CD1c-positive myeloid dendritic cell (primary cell): ENCODE data around the gene XYLT1.

Experiments used
- DNase-seq: peaks from one replicate; pipeline ENCODE4 v3.0.0-alpha.2; 2016; ENCODE audit errors: extremely low spot score

Gene XYLT1

DNA sequence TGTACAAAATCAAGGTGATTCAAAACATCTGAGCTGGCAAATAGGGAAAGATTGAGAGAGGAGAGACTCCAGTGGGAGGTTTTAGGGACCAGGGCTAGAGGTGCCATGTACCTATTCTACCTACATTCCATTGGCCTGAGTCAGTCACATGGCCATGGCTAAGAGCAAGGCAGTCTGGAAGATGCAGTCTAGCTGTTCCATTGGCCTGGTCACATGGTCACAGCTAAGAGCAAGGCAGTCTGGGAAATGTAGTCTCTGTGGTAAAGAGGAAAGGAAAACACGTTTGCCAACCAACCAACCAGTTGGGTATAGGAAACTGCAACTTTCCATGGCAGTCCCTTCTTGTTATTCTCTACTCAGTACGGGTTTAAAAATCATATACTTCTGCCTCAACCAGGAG is 369.1 kb downstream of the XYLT1 start:
- peak; percentile 2 for DNase-seq

DNA sequence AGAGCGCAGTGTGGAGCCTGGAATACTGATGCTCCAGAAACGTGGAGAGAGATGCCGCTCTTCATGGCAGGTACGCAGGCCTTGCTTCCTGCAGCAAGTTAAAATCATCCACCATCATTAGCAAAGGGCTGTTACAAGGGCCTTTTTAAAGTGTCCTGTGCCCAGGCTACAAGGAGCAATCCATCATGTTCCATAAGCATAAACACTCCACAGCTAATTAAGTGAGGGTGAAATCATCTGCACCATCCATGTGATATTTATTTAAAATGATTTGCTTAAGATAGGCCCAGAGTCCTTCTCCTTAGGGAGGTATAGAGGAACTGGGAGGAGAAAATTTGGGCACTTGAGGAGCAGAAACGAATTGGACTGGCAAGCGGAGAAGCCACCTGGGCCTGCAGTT is 372.1 kb downstream of the XYLT1 start:
- no peak for DNase-seq

DNA sequence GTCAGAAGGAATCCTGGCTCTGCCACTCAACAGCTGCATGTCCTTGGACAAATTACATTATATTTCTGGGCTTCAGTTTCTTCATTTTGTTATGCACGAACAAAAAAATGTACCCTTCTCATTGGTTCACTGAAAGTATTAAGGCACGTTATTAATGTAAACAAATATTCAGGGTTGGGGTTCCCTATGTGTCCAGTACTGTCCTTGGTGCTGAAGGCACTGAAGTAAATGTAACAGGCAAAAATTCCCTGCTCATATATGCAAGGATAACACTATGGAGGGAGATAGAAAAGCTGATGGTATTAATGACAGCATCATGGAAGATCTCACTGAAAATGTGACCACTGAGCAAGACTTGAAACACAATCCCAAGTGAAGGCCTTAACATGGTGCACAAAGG is 386.6 kb downstream of the XYLT1 start:
- DNase-seq, result no peak

DNA sequence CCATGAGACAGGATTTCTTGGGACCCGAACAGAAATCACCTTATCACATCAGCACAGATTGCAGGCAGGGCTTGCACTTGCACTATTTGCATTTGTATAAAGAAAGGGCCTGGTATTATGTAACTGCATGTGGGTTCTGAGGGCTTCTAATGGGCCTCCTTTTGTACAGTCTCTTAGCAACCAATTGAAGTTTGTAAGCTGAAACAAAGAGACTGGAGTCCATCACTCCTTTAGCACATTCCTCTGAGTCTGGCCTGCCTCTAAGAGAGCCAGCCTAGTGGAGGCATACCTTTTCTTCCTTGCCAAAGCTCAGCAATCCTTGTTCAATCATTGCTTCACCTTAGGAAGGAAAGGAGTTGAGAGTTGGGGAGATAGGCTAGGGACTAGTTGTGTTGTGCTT is 387.1 kb downstream of the XYLT1 start:
- DNase-seq, result no peak

- DNase-seq, result no peak
Observed at GRCh38 chr16:17082095-17082882, 388.5 kb downstream of the XYLT1 start.

- DNase-seq, result no peak
Observed at GRCh38 chr16:17080105-17080504, 390.7 kb downstream of the XYLT1 start.

- no peak for DNase-seq
Observed at GRCh38 chr16:17078931-17079631, 391.7 kb downstream of the XYLT1 start.

DNA sequence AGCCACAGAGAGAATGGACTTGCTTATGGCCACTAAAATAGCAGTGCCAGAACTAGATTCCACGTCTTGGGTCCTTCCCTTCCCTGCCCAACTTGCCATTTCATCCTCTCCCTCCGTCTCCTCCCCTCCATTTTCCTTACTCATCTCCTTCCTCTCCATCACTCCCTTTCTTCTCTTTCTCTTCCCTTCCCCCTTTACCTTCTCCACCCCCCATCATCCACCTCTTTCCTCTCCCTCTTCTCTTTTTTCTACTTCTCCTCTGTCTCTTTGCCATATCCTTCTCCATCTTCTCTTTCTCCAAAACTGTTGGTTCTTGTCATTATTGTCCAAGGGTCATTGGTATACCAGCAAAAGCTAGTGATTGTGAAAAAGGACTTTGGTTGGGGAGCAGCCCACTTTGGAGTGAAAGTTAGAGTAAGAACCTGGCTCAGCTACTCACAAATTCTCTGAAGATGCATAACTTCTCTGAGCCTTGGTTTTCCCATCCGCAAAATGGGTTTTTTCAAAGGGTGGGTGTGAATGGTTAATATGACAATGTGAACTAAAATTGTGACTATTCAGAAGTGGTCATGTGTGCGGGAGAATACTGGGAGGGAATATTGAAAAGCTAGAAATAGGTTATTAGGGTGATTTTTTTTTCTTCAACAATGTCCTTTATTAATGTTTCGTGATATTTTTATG is 393.8 kb downstream of the XYLT1 start:
- DNase-seq, result no peak

- peak; percentile 14 for DNase-seq
Observed at GRCh38 chr16:17076092-17076754, 394.5 kb downstream of the XYLT1 start.

DNA sequence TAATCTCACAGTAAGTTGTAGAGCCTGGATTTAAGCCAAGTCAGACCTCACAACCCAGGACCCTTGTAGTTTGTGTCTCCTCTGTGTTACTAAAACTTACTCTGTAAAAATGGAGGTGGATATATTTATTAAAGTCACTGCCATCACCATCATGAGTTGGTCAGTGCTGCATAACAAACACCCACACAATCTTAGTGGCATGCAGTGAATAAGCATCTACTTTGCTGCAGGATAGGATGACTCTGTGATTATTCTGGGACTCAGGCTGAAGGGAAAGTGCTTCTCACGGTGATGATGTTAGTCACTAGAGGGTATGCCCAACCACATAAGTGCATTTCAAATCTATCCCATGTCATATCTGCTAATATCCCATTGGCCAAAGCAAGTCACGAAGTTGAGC is 398.7 kb downstream of the XYLT1 start:
- DNase-seq, result peak; percentile 32

DNA sequence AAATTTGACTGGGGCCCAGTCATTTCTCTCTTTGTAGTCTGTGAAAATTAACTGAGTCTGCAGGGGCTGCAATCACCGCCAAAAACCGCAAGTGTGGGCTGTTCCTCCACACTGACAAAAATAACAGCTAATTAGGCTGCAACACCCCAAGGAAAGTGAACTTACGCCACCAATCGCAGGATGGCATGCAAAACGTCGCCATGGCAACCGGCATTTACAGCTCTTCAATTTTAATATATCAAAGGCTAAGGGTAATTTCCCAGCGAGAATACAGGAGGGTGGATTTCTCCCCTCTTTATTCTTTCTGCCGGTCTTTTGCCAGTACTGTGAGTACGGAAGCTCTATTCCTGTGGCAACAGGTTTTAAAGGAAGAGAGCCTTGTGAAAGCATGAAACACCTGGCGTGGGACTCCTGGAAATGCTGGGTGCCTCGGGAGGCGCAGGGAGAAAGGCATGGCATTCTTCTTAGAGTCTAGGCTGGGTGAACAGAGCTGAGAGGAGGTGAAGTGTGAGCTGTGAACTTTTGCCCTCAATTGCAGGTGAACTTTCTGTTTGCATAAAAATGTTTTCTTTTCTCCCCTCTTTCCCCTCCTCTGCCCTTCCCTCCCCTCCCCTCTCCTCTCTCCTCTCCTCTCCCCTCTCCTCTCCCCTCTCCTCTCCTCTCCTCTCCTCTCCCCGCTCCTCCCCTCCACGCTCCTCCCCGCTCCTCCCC is 399.7 kb downstream of the XYLT1 start:
- peak; percentile 88 for DNase-seq

DNA sequence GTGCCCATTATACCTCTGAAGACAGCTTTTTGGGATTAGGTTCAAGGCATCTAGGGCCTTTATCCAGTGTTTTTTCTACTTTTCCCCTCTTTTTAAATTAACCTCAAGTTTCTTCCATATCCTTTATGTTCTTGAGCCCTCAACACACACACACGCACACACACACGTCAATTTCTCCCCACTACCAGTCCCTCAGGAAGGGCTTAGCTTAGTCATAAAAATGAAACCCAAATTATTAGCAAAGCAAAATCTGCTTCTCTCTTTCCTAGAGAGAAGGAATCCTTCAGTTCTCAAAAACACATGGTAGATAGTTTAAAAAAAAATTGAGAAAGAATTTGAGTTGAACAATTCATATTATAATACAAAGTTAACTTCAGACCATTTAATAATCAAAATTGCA is 401.1 kb downstream of the XYLT1 start:
- DNase-seq, result peak; percentile 8

DNA sequence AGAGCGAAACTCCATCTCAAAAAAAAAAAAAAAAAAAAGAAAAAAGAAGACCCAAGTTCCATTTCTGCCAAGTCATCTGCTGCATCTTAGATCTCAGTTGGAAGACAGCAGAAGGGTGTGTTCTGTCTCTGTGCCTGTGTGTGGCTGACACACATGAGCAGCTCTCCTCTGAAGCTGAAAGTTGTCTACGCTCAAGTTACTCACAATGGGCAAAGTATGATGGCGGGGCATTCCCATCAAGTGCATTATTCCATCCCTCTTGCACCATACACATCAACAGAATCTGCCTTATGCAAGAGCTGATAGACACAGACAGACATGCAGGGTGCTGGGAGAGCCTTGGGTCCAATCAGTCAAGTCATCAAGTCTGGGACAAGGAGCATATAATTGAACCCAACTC is 402.2 kb downstream of the XYLT1 start:
- no peak for DNase-seq

DNA sequence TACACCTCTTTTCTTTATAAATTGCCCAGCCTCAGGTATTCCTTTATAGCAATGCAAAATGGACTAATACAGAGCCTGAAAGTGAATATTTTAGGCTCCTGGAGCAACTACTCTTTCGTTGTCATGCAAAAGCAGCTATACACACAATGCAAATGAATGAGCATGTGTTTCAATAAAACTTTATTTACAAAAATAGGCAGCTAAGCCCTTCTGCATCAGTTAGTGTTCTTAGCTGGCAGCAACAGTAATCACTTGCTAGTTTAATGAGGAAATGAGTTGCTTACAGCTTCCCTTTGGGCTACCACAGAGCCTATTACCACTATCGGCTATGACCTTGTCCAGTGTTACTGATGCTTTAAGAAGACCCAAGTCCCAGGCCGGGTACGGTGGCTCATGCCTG is 402.9 kb downstream of the XYLT1 start:
- DNase-seq, result peak; percentile 10

DNA sequence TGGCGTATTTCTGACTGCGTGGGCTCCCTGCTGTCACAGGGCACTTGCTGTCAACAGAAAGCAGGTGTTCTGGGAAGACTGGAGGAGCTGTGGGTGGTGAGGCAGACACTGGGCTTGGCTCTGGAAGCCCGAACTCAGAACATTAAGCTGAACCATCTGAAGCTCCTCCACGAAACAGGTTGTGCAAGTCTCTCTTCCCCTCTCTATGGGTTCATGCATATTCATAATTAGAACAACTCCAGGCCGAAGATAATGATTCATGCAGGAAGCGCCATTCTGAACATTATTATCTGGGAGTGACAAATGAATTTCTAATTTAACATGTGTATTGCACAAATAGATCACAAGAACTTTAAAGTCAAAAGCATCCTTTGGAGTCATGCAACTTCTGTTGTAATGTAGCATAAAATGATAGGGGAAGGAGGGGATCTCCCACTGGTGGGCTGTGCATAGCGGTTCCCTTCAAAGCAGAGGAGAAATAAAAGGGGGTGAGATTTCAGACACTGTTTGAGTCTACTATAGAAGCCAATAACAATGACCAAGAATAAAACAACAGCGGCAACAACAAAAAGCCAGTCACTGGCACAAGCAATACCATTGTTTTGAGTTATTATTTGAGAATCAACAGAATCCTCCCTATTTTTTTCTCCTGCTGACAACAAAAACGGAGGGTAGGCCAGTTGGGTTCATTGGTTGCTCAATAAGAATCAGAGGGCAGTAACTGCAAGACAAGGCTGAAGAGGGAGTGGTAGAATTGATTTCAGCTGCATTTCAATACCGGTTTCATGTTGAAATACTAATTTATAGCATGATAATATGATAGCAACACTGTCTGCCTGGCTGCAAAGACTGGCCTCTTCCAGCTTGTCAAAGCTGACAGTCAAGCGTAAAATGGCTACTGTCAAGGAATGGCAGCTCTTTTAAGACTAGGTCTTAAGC is 407.3 kb downstream of the XYLT1 start:
- peak; percentile 49 for DNase-seq

DNA sequence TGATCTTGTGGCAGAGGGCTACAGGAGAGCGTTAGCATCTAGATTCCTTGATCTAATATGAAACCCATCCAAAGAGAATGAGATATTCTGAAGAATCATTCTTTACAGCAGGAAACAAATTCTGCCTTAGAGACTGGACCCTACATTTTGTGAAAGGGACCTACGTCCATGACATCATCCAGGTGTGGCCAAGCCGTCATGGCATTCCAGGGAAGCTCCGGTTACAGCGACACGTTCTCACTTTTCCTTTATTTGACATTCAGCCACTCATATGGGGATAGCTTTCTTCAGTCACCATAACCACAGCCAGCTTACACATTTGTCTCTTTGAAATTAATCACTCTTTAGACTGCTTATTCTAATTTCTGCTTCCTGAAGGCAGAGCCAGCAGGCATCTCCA is 408.1 kb downstream of the XYLT1 start:
- no peak for DNase-seq

GRCh38 chr16:17061326-17061725 is 409.4 kb downstream of the XYLT1 start:
- DNase-seq, result no peak

- no peak for DNase-seq
Observed at GRCh38 chr16:17058471-17058870, 412.3 kb downstream of the XYLT1 start.

- DNase-seq, result no peak
Observed at GRCh38 chr16:17056666-17057065, 414.1 kb downstream of the XYLT1 start.

DNA sequence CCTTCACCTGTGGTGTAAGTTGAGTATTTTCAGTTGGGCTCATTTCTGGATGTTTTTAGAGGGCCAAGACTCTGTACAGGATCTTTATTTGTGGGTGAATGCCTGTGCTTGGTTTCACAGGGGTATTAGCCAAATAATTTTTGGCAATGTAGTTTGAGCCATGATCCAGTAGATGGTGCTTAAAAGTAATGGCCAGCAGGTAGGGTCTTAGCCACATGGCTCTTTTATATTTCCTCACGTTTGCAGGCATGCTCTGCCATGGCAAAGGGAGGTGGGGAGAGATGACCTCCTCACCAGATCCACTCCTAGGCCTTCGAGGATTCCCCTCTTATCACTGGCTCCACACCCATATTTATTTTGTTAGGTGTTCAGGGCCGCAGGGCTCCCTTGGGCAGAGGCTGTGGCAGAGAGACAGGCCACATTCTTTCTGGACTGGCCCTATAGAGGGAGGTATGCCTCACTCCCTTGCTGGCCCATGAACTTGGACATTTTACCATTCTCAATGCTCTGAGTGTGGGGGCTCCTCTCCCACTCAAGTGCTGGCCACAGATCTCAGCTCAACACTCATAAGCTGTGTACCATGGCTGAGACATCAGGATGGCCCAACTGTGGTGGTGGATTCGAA is 417.1 kb downstream of the XYLT1 start:
- DNase-seq, result no peak
